SK-N-SH treated with all-trans-retinoic acid at 6 μM for 48 hours (cell line): ENCODE results near the gene FBXO30.
A peak's percentile ranks its signal among the peaks of the same experiment; 100 is the strongest.

Source experiments
- ATAC-seq: fragments of 200-7000 bp; cut with Tn5 transposase; 3 replicates; pipeline ENCODE4 v1.9.1; 2020; ENCODE audit warnings: mild to moderate bottlenecking, moderate library complexity
- ARNTL ChIP-seq: fragments of 450-650 bp; formaldehyde crosslinking; IDR thresholded peaks from 2 replicates; pipeline ENCODE4 v1.5.0; 2020; ENCODE audit warnings: low read depth, mild to moderate bottlenecking, moderate library complexity, borderline replicate concordance
- BACH2 ChIP-seq: fragments of 250-450 bp; sonication (Bioruptor Pico); IDR thresholded peaks from 2 replicates; pipeline ENCODE4 v1.9.0; 2021; ENCODE audit warnings: mild to moderate bottlenecking, borderline replicate concordance
- CREB5 ChIP-seq: fragments of 250-450 bp; sonication (Bioruptor Pico); IDR thresholded peaks from 2 replicates; pipeline ENCODE4 v1.5.1; 2020; ENCODE audit warnings: low read depth, mild to moderate bottlenecking, moderate library complexity
- CSDC2 ChIP-seq: fragments of 250-450 bp; sonication (Bioruptor Pico); IDR thresholded peaks from 2 replicates; pipeline ENCODE4 v1.5.0; 2020; ENCODE audit warnings: mild to moderate bottlenecking, moderate library complexity
- ESRRG ChIP-seq: fragments of 250-450 bp; sonication (Bioruptor Pico); IDR thresholded peaks from 2 replicates; pipeline ENCODE4 v1.6.1; 2021; ENCODE audit warnings: mild to moderate bottlenecking
- GLIS3 ChIP-seq: fragments of 250-450 bp; sonication (Bioruptor Pico); IDR thresholded peaks from 2 replicates; pipeline ENCODE4 v1.5.0; 2020; ENCODE audit warnings: mild to moderate bottlenecking, moderate library complexity
- ISL1 ChIP-seq: fragments of 250-450 bp; sonication (Bioruptor Pico); IDR thresholded peaks from 2 replicates; pipeline ENCODE4 v2.1.2; 2022; ENCODE audit warnings: mild to moderate bottlenecking, moderate library complexity
- OSR1 ChIP-seq: fragments of 250-450 bp; sonication (Bioruptor Pico); IDR thresholded peaks from 2 replicates; pipeline ENCODE4 v1.8.0; 2022; ENCODE audit warnings: moderate library complexity, mild to moderate bottlenecking, inconsistent platforms
- PATZ1 ChIP-seq: fragments of 250-450 bp; sonication (Bioruptor Pico); IDR thresholded peaks from 2 replicates; pipeline ENCODE4 v1.8.0; 2020; ENCODE audit warnings: mild to moderate bottlenecking, moderate library complexity, borderline replicate concordance
- RARB ChIP-seq: fragments of 250-450 bp; sonication (Bioruptor Pico); IDR thresholded peaks from 2 replicates; pipeline ENCODE4 v1.8.0; 2021; ENCODE audit warnings: mild to moderate bottlenecking, moderate library complexity
- SNAI2 ChIP-seq: fragments of 250-450 bp; sonication (Bioruptor Pico); IDR thresholded peaks from 2 replicates; pipeline ENCODE4 v1.5.0; 2020; ENCODE audit warnings: mild to moderate bottlenecking, moderate library complexity
- TCF4 ChIP-seq: fragments of 250-450 bp; sonication (Bioruptor Pico); IDR thresholded peaks from 2 replicates; pipeline ENCODE4 v1.8.0; 2021; ENCODE audit warnings: mild to moderate bottlenecking, moderate library complexity, borderline replicate concordance
- TOX ChIP-seq: fragments of 250-450 bp; sonication (Bioruptor Pico); IDR thresholded peaks from 2 replicates; pipeline ENCODE4 v1.8.0; 2021; ENCODE audit warnings: mild to moderate bottlenecking, moderate library complexity, borderline replicate concordance
- TSHZ2 ChIP-seq: fragments of 250-450 bp; sonication (Bioruptor Pico); IDR thresholded peaks from 2 replicates; pipeline ENCODE4 v1.5.0; 2020; ENCODE audit warnings: mild to moderate bottlenecking, moderate library complexity
- ZC3H10 ChIP-seq: fragments of 250-450 bp; sonication (Bioruptor Pico); IDR thresholded peaks from 2 replicates; pipeline ENCODE4 v1.5.1; 2021; ENCODE audit warnings: mild to moderate bottlenecking, moderate library complexity
- ZFP3 ChIP-seq: fragments of 250-450 bp; sonication (Bioruptor Pico); IDR thresholded peaks from 2 replicates; pipeline ENCODE4 v1.5.0; 2020; ENCODE audit warnings: mild to moderate bottlenecking, moderate library complexity
- ZFP30 ChIP-seq: fragments of 450-650 bp; formaldehyde crosslinking; IDR thresholded peaks from 2 replicates; pipeline ENCODE4 v1.5.0; 2022; ENCODE audit warnings: mild to moderate bottlenecking, moderate library complexity
- ZNF565 ChIP-seq: fragments of 450-650 bp; formaldehyde crosslinking; conservative IDR thresholded peaks from 2 replicates; pipeline ENCODE4 v1.5.0; 2020; ENCODE audit warnings: low read depth, mild to moderate bottlenecking, moderate library complexity
- ZNF70 ChIP-seq: fragments of 450-650 bp; formaldehyde crosslinking; IDR thresholded peaks from 2 replicates; pipeline ENCODE4 v1.5.0; 2020; ENCODE audit warnings: mild to moderate bottlenecking, moderate library complexity
- ZNF8 ChIP-seq: fragments of 450-650 bp; formaldehyde crosslinking; IDR thresholded peaks from 2 replicates; pipeline ENCODE4 v1.5.0; 2020; ENCODE audit warnings: mild to moderate bottlenecking, moderate library complexity

FBXO30 gene

GRCh38 chr6:145763742-145764141 lies 50.9 kb downstream of the FBXO30 start:
- ATAC-seq = no peak
- TF ChIP-seq GLIS3 (CRISPR knock-in tag) = no peak
- no peak for TF ChIP-seq ISL1 (CRISPR knock-in tag)
- TF ChIP-seq ZNF565 = no peak
- no peak for TF ChIP-seq BACH2 (CRISPR knock-in tag)
- no peak for TF ChIP-seq ESRRG (CRISPR knock-in tag)
- no peak for TF ChIP-seq CSDC2
- TF ChIP-seq ZFP30 (CRISPR knock-in tag) = no peak
- TF ChIP-seq ARNTL = no peak
- TF ChIP-seq ZC3H10 (CRISPR knock-in tag) = no peak
- TF ChIP-seq SNAI2 = no peak
- TF ChIP-seq TSHZ2 (CRISPR knock-in tag) = no peak
- no peak for TF ChIP-seq OSR1 (CRISPR knock-in tag)
- TF ChIP-seq TOX (CRISPR knock-in tag) = no peak
- no peak for TF ChIP-seq ZFP3 (CRISPR knock-in tag)
- TF ChIP-seq ZNF8 (CRISPR knock-in tag) = no peak
- no peak for TF ChIP-seq PATZ1 (CRISPR knock-in tag)
- TF ChIP-seq ZNF70 = no peak
- TF ChIP-seq TCF4 (CRISPR knock-in tag) = no peak
- TF ChIP-seq, all 23 proteins: peak for 0

- TF ChIP-seq ZNF565 = no peak
- ATAC-seq = no peak
Measured at GRCh38 chr6:145761584-145761983, 53.0 kb downstream of the FBXO30 start.

- ATAC-seq = no peak
- no peak for TF ChIP-seq PATZ1 (CRISPR knock-in tag)
- TF ChIP-seq ESRRG (CRISPR knock-in tag) = no peak
- no peak for TF ChIP-seq CREB5 (CRISPR knock-in tag)
- TF ChIP-seq BACH2 (CRISPR knock-in tag) = no peak
- no peak for TF ChIP-seq ZNF70
- no peak for TF ChIP-seq GLIS3 (CRISPR knock-in tag)
- TF ChIP-seq RARB = no peak
- TF ChIP-seq ARNTL = no peak
Measured at GRCh38 chr6:145758113-145758512, 56.5 kb downstream of the FBXO30 start.

GRCh38 chr6:145756170-145756662 lies 58.4 kb downstream of the FBXO30 start:
- ATAC-seq = peak; percentile 97
- TF ChIP-seq ISL1 (CRISPR knock-in tag) = peak; percentile 78
- 0 out of 2 replicates have a peak, but pooled peaks have one; percentile 57 for TF ChIP-seq CREB5 (CRISPR knock-in tag)
- no peak for TF ChIP-seq OSR1 (CRISPR knock-in tag)
- 0 out of 2 replicates have a peak, but pooled peaks have one; percentile 41 for TF ChIP-seq TCF4 (CRISPR knock-in tag)
